Smooth muscle cell (in vitro differentiated cells): Measurements from ENCODE around the gene UNC13D. TPM values are rescaled to one million over a fixed set of nuclear protein-coding genes. Genes with fewer than 3 reads are reported as not detected.

Source experiments
- DNase-seq: peaks from one replicate; lab custom pipeline; 2025; ENCODE audit not compliant: unreplicated experiment; lab: John Stamatoyannopoulos, UW
- H2AFZ ChIP-seq: fragments of 200-600 bp; sonication (generic); 2 replicates; pipeline ENCODE4 v1.6.0; 2016; ENCODE audit warnings: antibody characterized with exemption, low read depth, mild to moderate bottlenecking
- H3F3A ChIP-seq: fragments of 200-600 bp; sonication (generic); 2 replicates; pipeline ENCODE4 v1.6.0; 2017; ENCODE audit warnings: antibody characterized with exemption, low read depth
- H3K27ac ChIP-seq: fragments of 200-600 bp; sonication (generic); 2 replicates; pipeline ENCODE4 v1.5.1; 2016; ENCODE audit warnings: low read depth, mild to moderate bottlenecking
- H3K27me3 ChIP-seq: fragments of 200-600 bp; sonication (generic); 2 replicates; pipeline ENCODE4 v1.6.1; 2016; ENCODE audit warnings: low read depth, mild to moderate bottlenecking
- H3K36me3 ChIP-seq: fragments of 200-600 bp; sonication (generic); 2 replicates; pipeline ENCODE4 v1.5.1; 2016; ENCODE audit warnings: low read depth
- H3K4me1 ChIP-seq: fragments of 200-600 bp; sonication (generic); 2 replicates; pipeline ENCODE4 v1.5.1; 2016; ENCODE audit warnings: low read depth
- H3K4me2 ChIP-seq: fragments of 200-600 bp; sonication (generic); 2 replicates; pipeline ENCODE4 v1.6.0; 2016; ENCODE audit warnings: mild to moderate bottlenecking
- H3K4me3 ChIP-seq: fragments of 200-600 bp; sonication (generic); 2 replicates; pipeline ENCODE4 v1.5.1; 2016; ENCODE audit warnings: mild to moderate bottlenecking
- H3K79me2 ChIP-seq: fragments of 200-600 bp; sonication (generic); 2 replicates; pipeline ENCODE4 v1.6.0; 2016; ENCODE audit warnings: low read depth, mild to moderate bottlenecking
- H3K9ac ChIP-seq: fragments of 200-600 bp; sonication (generic); 2 replicates; pipeline ENCODE4 v1.6.0; 2016; ENCODE audit warnings: low read depth
- H3K9me3 ChIP-seq: fragments of 200-600 bp; sonication (generic); replicated peaks from 2 replicates; pipeline ENCODE4 v1.5.1; 2016; ENCODE audit warnings: low read depth
- H4K20me1 ChIP-seq: fragments of 200-600 bp; sonication (generic); 2 replicates; pipeline ENCODE4 v1.6.0; 2016; ENCODE audit warnings: low read depth
- WGBS: methylation state at CpG from one replicate; pipeline ENCODE4 v1.1.7; 2016; ENCODE audit warnings: low lambda C conversion rate; 5-methylcytosine and 5-hydroxymethylcytosine counted together
- polyA plus RNA-seq: library from polyadenylated mRNA; unstranded; fragments of >200 nt; fragmentation: Nextera tagmentation; extraction: Ambion mirVana; gene quantifications from 2 replicates; pipeline ENCODE4 v1.2.1, GENCODE V29; 2016
- total RNA-seq: library from RNA; depleted of rRNA; stranded (reverse); fragments of >200 nt; gene quantifications from 2 replicates; pipeline ENCODE4 v1.2.3, GENCODE V29; 2014
- TF ChIP-seq, protein P1 (sequence below): fragments of 200-600 bp; sonication (generic); IDR thresholded peaks from 2 replicates; pipeline ENCODE4 v1.5.1; 2017; ENCODE audit warnings: borderline replicate concordance, mild to moderate bottlenecking, antibody characterized with exemption; ENCODE audit not compliant: insufficient read depth, poor library complexity, severe bottlenecking

UNC13D gene
- total and polyA plus RNA-seq, 2 experiments from 2014 or later = 2.4 to 4.5 TPM

DNA sequence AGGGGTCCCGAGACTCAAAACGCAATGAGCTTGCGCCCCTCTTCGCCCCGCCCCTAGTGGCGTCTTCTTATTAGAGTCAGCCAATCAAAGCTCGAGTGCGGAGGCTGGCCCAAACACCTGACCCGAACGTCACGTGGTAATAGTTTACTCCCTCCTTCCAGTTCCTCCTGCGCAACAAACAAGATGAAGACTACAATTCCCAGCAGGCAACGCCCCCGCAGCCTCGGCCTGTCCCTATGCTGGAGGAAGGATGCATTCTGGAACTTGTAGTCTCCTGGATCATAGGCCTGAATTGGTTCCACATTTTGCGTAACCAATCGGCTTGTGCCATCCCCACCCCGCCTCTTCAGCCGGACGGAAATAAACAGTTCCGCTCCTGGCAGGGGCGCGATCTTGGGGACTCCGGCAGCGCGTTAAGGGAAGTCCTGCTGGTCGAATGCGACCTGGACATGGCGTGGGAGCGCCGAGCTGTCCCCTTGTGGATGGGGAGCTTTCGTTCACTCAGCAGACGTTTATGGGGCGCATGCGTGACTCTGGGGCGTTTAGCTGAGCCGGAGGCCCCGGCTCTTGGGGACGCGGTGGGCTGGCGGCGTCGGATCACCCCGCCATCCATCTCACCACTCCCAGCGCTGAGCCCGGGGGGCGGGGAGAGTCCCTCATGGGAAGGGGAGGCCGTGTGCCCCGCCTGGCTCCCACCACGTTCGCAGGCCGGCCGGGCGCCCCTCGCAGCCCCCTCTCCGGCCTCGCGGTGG is 11.3 kb upstream of the UNC13D start, which contains the start of gene WBP2:
Gene WBP2, minus strand, starts transcription at position 26 of the 752 bp plus-strand sequence. CDS start 38 bp downstream, outside the sequence.
- WGBS = under 1% methylated on average over 48 of the region's 58 CpGs
- Histone ChIP-seq H3K9ac (peak within 1 kb of the TSS; percentile 82), H4K20me1 (peaks cover 16% of the 10 kb centered on the region), H3K4me3 (peak within 1 kb of the TSS; percentile 75), H3K4me1 (peaks cover 8% of the 10 kb centered on the region), H2AFZ (peak within 1 kb of the TSS; percentile 80), H3K79me2 (peaks cover 6% of the 10 kb centered on the region), H3K4me2 (peak within 1 kb of the TSS; percentile 90), H3K9me3 (no peaks in the 10 kb centered on the region), H3F3A (peaks cover 10% of the 10 kb centered on the region), H3K27ac (peak within 1 kb of the TSS; percentile 81), H3K36me3 (no peaks in the 10 kb centered on the region), H3K27me3 (no peaks in the 10 kb centered on the region)
- peak; percentile 86 for DNase-seq
- TF ChIP-seq, protein P1, sequence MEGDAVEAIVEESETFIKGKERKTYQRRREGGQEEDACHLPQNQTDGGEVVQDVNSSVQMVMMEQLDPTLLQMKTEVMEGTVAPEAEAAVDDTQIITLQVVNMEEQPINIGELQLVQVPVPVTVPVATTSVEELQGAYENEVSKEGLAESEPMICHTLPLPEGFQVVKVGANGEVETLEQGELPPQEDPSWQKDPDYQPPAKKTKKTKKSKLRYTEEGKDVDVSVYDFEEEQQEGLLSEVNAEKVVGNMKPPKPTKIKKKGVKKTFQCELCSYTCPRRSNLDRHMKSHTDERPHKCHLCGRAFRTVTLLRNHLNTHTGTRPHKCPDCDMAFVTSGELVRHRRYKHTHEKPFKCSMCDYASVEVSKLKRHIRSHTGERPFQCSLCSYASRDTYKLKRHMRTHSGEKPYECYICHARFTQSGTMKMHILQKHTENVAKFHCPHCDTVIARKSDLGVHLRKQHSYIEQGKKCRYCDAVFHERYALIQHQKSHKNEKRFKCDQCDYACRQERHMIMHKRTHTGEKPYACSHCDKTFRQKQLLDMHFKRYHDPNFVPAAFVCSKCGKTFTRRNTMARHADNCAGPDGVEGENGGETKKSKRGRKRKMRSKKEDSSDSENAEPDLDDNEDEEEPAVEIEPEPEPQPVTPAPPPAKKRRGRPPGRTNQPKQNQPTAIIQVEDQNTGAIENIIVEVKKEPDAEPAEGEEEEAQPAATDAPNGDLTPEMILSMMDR = peak; percentile 37

DNA sequence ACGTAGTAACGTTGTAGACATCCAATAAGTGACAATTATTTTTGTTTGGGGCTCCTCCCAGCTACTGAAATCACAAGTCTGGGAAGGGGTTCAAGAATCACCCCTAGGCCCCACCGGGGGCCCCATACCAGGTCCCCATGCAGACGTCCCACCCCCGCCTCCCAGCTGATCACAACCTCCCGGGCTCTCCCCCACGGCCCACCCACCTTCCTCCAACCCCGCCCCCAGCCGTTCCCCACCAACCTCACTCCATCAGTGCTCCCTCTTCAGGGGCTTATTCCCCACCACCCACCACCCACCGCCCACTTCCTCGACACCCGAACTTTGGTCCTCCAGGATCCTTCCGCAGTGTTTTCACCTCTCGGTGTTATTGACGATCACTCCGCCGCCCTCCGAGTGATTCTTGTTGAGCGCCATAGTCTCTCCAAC is 10.7 kb upstream of the UNC13D start:
- 1% methylated on average over 19 of the region's 19 CpGs for WGBS
- Histone ChIP-seq H3K4me2 (peak overlapping the region; percentile 84), H2AFZ (no peak overlapping the region)

DNA sequence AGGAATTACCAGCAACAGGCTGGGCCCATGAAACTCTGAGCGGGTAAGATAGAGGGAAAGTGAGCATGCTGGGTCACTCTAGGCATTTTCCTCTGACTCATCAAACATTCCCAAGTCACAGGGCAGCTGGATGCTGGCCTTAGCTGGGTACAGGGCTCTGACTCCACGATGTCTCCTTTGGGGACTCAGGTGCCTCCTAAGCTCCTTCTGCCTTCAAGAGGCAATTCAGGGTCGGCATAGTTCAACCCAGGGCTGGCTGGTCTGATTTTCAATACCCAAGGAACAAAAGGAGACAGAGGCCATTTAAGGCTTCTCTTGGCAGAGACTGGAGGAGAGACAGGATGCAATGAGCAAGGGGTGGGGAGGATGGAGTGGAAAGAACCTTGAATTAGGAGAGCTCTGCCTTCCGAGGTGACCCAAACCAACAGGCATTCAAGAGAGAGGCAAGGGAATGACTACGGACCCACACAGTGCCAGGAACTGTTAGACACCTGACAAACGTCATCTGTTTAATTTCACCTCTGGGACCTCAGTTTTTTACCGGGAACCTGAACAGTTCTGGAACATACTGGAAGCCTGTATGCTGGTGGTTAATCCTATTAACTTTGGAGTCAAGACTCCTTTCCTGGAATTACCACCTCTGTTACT is 10.0 kb upstream of the UNC13D start:
- Histone ChIP-seq H3K27ac (peak overlapping the region; percentile 81), H2AFZ (no peak overlapping the region), H4K20me1 (peaks cover 16% of the 10 kb centered on the region), H3K27me3 (no peaks in the 10 kb centered on the region), H3K4me2 (peak overlapping the region; percentile 84), H3K79me2 (peaks cover 6% of the 10 kb centered on the region), H3K9ac (peak overlapping the region; percentile 68), H3K4me1 (peaks cover 8% of the 10 kb centered on the region), H3F3A (peaks cover 10% of the 10 kb centered on the region), H3K4me3 (peak overlapping the region; percentile 75), H3K9me3 (no peaks in the 10 kb centered on the region), H3K36me3 (no peaks in the 10 kb centered on the region)
- 35% methylated on average over 7 of the region's 7 CpGs for WGBS
- TF ChIP-seq, protein P1 = no peak
- DNase-seq = peak; percentile 12

More for the DNA sequence above, 10.7 kb upstream of the UNC13D start:
- peak overlapping the region; percentile 75 for H3K4me3 ChIP-seq
- H3K79me2 ChIP-seq = peaks cover 6% of the 10 kb centered on the region
- peaks cover 16% of the 10 kb centered on the region for H4K20me1 ChIP-seq
- no peaks in the 10 kb centered on the region for H3K9me3 ChIP-seq
- no peaks in the 10 kb centered on the region for H3K27me3 ChIP-seq
- peaks cover 8% of the 10 kb centered on the region for H3K4me1 ChIP-seq
- DNase-seq = no peak
- H3K27ac ChIP-seq = peak overlapping the region; percentile 81
- peaks cover 10% of the 10 kb centered on the region for H3F3A ChIP-seq
- peak overlapping the region; percentile 68 for H3K9ac ChIP-seq
- H3K36me3 ChIP-seq = no peaks in the 10 kb centered on the region
- TF ChIP-seq, protein P1 = no peak
